Immature natural killer cell (primary cell): ENCODE results near the gene EPN1. TPM values are rescaled to one million over a fixed set of nuclear protein-coding genes. Genes with fewer than 3 reads are reported as not detected.

ENCODE experiments used
- DNase-seq, 3 donors: peaks; one replicate each; pipeline ENCODE4 v3.0.0; 2022; ENCODE audit warnings: mixed read lengths in 1 of 3
- H3K27ac Mint-ChIP-seq, 6 donors: one replicate each; pipeline ENCODE4 v1.8.0; 2020; ENCODE audit warnings: mixed read lengths in 6 of 6, mild to moderate bottlenecking in 5 of 6, inconsistent platforms in 4 of 6, moderate library complexity in 3 of 6
- H3K27me3 Mint-ChIP-seq, 3 donors: one replicate each; pipeline ENCODE4 v1.8.0; 2020 to 2021; ENCODE audit warnings: low read depth in 3 of 3, mild to moderate bottlenecking in 3 of 3, mixed read lengths in 3 of 3, moderate library complexity in 3 of 3, inconsistent platforms in 1 of 3
- H3K36me3 Mint-ChIP-seq, 3 donors: one replicate each; pipeline ENCODE4 v1.8.0; 2020; ENCODE audit warnings: mixed read lengths in 3 of 3, inconsistent platforms in 2 of 3, mild to moderate bottlenecking in 2 of 3
- H3K4me1 Mint-ChIP-seq, 2 donors: one replicate each; pipeline ENCODE4 v1.8.0; 2020; ENCODE audit warnings: inconsistent platforms in 2 of 2, mild to moderate bottlenecking in 2 of 2, mixed read lengths in 2 of 2, moderate library complexity in 1 of 2
- H3K4me3 Mint-ChIP-seq, 5 donors: one replicate each; pipeline ENCODE4 v1.8.0; 2020; ENCODE audit warnings: mild to moderate bottlenecking in 5 of 5, mixed read lengths in 5 of 5, inconsistent platforms in 3 of 5, moderate library complexity in 3 of 5
- H3K9me3 Mint-ChIP-seq, 6 donors: one replicate each; pipeline ENCODE4 v1.8.0; 2020; ENCODE audit warnings: mild to moderate bottlenecking in 6 of 6, mixed read lengths in 6 of 6, inconsistent platforms in 4 of 6, moderate library complexity in 3 of 6
- polyA plus RNA-seq, 3 donors: library from polyadenylated mRNA; unstranded; fragments of 300-500 nt; fragmentation: Illumina TruSeq; gene quantifications; one replicate each; pipeline ENCODE4 v1.2.3, GENCODE V29; 2021

EPN1 gene
- polyA plus RNA-seq, 3 donors from 2014 or later, result 3.0 to 15.3 (median 3.7) TPM

DNA sequence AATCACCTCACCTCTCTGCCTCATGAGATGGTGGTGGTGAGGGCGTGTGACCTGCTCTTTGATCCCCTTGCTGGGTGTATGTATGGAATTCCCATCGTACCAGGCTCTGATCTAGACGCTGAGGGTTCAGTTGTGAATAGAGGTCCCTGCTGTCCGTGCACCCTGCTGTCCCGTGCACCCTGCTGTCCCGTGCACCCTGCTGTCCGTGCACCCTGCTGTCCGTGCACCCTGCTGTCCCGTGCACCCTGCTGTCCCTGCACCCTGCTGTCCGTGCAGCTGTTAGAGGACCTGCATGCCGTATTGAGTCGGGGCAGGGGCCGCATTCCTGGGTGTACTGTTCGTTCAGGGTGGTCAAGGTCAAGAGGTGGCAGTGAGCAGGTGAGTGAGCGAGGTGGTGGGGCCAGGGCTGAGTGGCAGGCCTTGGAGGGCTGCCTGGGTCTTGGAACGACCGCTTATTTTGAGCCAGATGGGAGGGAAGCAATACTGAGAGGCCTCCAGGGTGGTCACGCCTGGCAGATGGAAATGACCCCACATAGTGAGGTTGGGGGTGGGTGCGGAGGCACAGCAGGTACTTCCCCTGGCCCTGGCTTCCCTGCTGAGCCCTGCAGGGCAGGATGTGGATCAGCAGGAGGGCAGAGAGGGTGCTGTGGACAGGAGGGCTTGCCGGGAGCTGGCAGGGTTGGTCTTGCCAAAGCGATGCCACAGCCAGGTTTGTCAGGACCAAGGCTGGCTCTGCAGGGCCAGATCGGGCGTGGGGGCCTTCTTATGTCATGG, 4.6 kb upstream of the EPN1 start:
- H3K4me1 Mint-ChIP-seq, result peaks cover 15 to 34% of the 10 kb centered on the region in 2 donors
- peak overlapping the region in 3 of 6 donors; percentile 17 to 53 (median 30) for H3K27ac Mint-ChIP-seq
- DNase-seq, result no peak

DNA sequence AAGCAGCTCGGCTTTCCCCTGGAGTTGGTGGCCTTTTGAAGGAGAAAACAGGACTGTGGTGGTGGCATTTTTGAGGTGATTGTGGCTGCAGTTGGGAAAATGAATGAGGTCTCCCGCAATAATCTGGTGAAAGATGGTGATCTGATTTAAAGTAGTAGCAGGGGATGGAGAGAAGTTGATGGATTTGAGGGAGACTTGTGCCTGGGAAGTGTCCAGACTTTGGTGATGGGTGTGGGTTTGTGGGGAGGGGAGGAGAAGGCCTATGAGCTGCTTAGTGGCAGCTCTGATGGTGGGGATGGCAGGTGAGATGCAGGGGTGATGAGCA, 4.0 kb upstream of the EPN1 start:
- Mint-ChIP-seq H3K9me3 (peaks cover 0 to 1% (median 0%) of the 10 kb centered on the region in 6 donors), H3K36me3 (peaks cover 0 to 11% (median 0%) of the 10 kb centered on the region in 3 donors), H3K27me3 (peaks cover 8 to 14% (median 12%) of the 10 kb centered on the region in 3 donors), H3K4me3 (no peak overlapping the region), H3K4me1 (peaks cover 20 to 39% of the 10 kb centered on the region in 2 donors), H3K27ac (peak overlapping the region in 3 of 6 donors; percentile 12 to 67 (median 53))
- no peak for DNase-seq

More for the DNA sequence above, 4.6 kb upstream of the EPN1 start:
- H3K9me3 Mint-ChIP-seq, result peaks cover 0 to 1% (median 0%) of the 10 kb centered on the region in 6 donors
- H3K4me3 Mint-ChIP-seq, result peak overlapping the region in 1 of 5 donors; percentile 6
- H3K36me3 Mint-ChIP-seq, result peaks cover 0 to 11% (median 0%) of the 10 kb centered on the region in 3 donors
- H3K27me3 Mint-ChIP-seq, result peaks cover 4 to 12% (median 7%) of the 10 kb centered on the region in 3 donors

DNA sequence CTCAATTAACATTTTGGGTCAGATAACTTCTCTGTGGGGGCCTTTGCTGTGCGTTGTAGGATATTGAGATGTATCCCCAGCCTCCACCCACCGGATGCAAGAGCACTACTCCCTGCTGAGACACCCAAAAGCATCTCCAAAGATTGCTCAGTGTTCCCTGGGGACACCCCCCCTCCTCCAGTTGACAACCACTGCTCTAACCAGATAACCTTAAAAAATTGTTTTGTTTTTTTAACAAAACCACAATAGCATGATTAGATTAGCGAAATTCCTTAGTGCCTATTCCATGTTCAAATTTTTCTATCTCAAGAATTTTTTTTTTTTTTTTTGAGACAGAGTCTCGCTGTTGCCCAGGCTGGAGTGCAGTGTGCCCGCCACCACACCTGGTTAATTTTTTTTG, 2.6 kb upstream of the EPN1 start:
- Mint-ChIP-seq H3K27ac (peak overlapping the region in 5 of 6 donors; percentile 16 to 87 (median 51)), H3K9me3 (peaks cover 0 to 1% (median 0%) of the 10 kb centered on the region in 6 donors), H3K36me3 (peaks cover 0 to 11% (median 0%) of the 10 kb centered on the region in 3 donors), H3K27me3 (peaks cover 10 to 14% (median 12%) of the 10 kb centered on the region in 3 donors), H3K4me3 (peak overlapping the region in 2 of 5 donors; percentile 10 to 11), H3K4me1 (peaks cover 33 to 53% of the 10 kb centered on the region in 2 donors)
- no peak for DNase-seq

DNA sequence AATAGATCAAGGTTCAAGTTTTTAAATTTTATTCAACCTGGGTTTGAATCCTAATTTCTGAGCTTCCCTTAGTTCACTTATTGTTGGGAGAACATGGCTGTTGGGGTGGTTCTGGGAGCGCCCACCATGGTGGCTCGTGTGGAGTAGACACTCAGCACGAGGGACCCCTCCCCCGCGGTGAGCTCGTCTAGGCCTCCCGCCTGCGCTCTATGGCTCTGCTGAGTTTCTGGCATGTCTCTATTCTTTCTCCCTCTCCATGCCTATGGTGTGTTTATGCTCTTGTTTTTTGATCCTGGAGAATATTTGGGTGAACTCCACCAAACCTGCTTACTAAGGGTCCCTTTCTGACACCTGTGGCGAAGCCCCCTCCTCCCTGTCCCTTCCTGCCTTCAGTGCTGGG, 1.6 kb upstream of the EPN1 start:
- Mint-ChIP-seq H3K9me3 (peaks cover 0 to 1% (median 0%) of the 10 kb centered on the region in 6 donors), H3K36me3 (peaks cover 0 to 11% (median 0%) of the 10 kb centered on the region in 3 donors), H3K27ac (peak overlapping the region; percentile 75 to 92 (median 82)), H3K27me3 (peaks cover 10 to 13% (median 11%) of the 10 kb centered on the region in 3 donors), H3K4me3 (peak overlapping the region in 2 of 5 donors; percentile 4 to 33), H3K4me1 (peaks cover 39 to 64% of the 10 kb centered on the region in 2 donors)
- DNase-seq, result no peak

- Mint-ChIP-seq H3K27ac (peak overlapping the region; percentile 75 to 92 (median 82)), H3K27me3 (peaks cover 10 to 15% (median 11%) of the 10 kb centered on the region in 3 donors), H3K36me3 (peaks cover 0 to 11% (median 0%) of the 10 kb centered on the region in 3 donors), H3K9me3 (peaks cover 0 to 1% (median 0%) of the 10 kb centered on the region in 6 donors), H3K4me1 (peaks cover 40 to 65% of the 10 kb centered on the region in 2 donors), H3K4me3 (peak overlapping the region in 2 of 5 donors; percentile 4 to 33)
- DNase-seq, result no peak
These were observed 1.1 kb upstream of the EPN1 start for GRCh38 chr19:55673889-55674288.

- Mint-ChIP-seq H3K4me1 (peaks cover 41 to 65% of the 10 kb centered on the region in 2 donors), H3K27ac (peak overlapping the region; percentile 82 to 98 (median 86)), H3K27me3 (peaks cover 10 to 15% (median 11%) of the 10 kb centered on the region in 3 donors)
These were observed 576 bp upstream of the EPN1 start for GRCh38 chr19:55674459-55674840.

GRCh38 chr19:55675661-55676354, 782 bp downstream of the EPN1 start:
- Mint-ChIP-seq H3K4me1 (peaks cover 41 to 61% of the 10 kb centered on the region in 2 donors), H3K27me3 (peaks cover 9 to 17% (median 10%) of the 10 kb centered on the region in 3 donors), H3K9me3 (peaks cover 0 to 1% (median 0%) of the 10 kb centered on the region in 6 donors), H3K27ac (peak overlapping the region; percentile 96 to 99 (median 98)), H3K4me3 (peak overlapping the region; percentile 94 to 98 (median 95)), H3K36me3 (peaks cover 0 to 11% (median 0%) of the 10 kb centered on the region in 3 donors)
- DNase-seq, result peak in 2 of 3 donors; percentile 17 to 18

More at GRCh38 chr19:55674459-55674840, 576 bp upstream of the EPN1 start:
- no peak for DNase-seq
- Mint-ChIP-seq H3K36me3 (peaks cover 0 to 11% (median 0%) of the 10 kb centered on the region in 3 donors), H3K9me3 (peaks cover 0 to 1% (median 0%) of the 10 kb centered on the region in 6 donors), H3K4me3 (peak overlapping the region; percentile 55 to 67 (median 60))

DNA sequence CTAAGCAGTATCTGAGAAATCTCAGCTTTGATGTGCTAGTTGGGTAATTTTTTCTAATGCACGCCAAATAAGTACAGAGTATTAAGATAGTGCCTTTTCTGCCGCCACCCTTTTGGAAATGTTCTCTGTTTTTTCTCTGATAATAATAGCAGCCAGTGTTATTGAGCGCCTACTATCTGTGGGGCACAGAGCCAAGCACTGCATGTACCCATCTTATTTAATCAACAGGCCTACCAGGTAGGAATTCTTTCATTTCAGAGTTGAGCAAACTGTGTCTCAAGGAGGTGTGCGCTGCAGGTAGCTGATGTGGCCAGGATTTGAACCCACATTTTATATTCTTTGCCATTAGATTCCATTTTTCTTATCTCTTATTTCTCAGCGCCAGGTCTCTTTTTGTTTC, 1.4 kb downstream of the EPN1 start:
- Mint-ChIP-seq H3K36me3 (peaks cover 0 to 11% (median 0%) of the 10 kb centered on the region in 3 donors), H3K4me3 (peak overlapping the region; percentile 75 to 98 (median 94)), H3K27me3 (peaks cover 8 to 15% (median 10%) of the 10 kb centered on the region in 3 donors), H3K9me3 (no peaks in the 10 kb centered on the region), H3K27ac (peak overlapping the region; percentile 96 to 99 (median 98)), H3K4me1 (peaks cover 39 to 55% of the 10 kb centered on the region in 2 donors)
- no peak for DNase-seq

DNA sequence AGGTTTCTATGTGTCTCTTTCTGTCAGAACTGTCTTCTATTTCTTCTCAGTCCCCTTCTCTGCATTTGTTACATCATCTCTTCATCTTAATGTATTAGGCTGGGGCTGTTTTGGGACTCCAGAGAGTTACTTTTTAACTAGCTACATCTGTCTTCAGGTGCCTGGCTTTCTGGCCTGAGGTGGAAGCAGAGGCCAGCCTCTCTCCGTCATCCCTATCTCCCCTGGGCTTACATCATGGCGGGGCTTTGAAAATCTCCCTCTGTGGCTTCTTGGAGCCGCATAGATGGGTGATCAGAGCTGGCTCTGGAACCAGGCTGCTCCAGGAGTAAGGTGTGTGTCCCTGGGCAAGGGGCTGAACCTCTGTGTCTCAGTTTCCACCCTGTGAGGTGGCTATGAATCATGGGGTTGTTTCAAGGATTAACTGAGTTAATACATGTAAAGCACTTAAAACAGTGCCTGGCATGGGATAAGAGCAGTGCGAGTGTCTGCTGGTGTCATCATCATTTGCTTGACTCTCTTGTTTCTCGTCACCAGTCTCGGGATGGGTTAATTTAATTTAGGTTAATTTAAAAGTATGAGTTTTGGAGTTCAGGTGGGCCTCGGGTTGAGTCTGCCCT, 2.0 kb downstream of the EPN1 start:
- Mint-ChIP-seq H3K4me3 (peak overlapping the region; percentile 72 to 98 (median 94)), H3K27ac (peak overlapping the region; percentile 96 to 99 (median 98)), H3K4me1 (peaks cover 37 to 52% of the 10 kb centered on the region in 2 donors), H3K9me3 (no peaks in the 10 kb centered on the region), H3K27me3 (peaks cover 6 to 15% (median 10%) of the 10 kb centered on the region in 3 donors), H3K36me3 (peaks cover 0 to 8% (median 0%) of the 10 kb centered on the region in 3 donors)
- DNase-seq, result no peak

- Mint-ChIP-seq H3K9me3 (no peaks in the 10 kb centered on the region), H3K27me3 (peaks cover 6 to 12% (median 10%) of the 10 kb centered on the region in 3 donors), H3K4me1 (peaks cover 37 to 47% of the 10 kb centered on the region in 2 donors), H3K4me3 (peak overlapping the region in 4 of 5 donors; percentile 22 to 98 (median 54)), H3K36me3 (peaks cover 0 to 5% (median 0%) of the 10 kb centered on the region in 3 donors), H3K27ac (peak overlapping the region; percentile 18 to 96 (median 75))
- DNase-seq, result no peak
These were observed 2.6 kb downstream of the EPN1 start for GRCh38 chr19:55677572-55678028.

DNA sequence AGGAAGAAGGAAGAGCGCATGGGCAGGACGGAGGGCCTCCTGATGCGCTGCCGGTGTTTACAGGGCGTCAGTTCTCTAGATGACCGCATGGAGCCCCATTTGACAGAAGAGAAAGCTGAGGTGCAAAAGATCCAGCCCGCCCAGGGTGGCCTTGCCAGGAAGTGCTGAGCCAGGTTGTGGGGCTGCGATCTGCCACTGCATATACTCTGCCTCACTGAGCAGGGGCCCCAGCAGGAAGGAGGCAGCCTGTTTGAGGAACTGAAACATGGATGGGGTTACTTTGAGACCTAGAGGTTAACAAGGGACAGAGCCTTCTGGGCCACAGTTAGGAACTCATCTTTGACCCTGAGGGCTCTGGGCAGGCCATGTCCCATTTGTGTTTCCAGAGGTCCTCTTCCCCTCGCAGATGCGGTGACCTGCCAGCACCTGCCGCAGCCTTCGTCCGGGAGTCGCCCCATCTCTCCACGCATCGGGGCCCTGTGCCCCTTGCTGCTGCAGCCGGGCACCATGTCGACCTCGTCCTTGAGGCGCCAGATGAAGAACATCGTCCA, 3.2 kb downstream of the EPN1 start:
- Mint-ChIP-seq H3K27ac (peak overlapping the region in 4 of 6 donors; percentile 18 to 96 (median 68)), H3K36me3 (peaks cover 0 to 4% (median 0%) of the 10 kb centered on the region in 3 donors), H3K27me3 (peaks cover 6 to 12% (median 10%) of the 10 kb centered on the region in 3 donors), H3K4me1 (peaks cover 37 to 46% of the 10 kb centered on the region in 2 donors), H3K9me3 (no peaks in the 10 kb centered on the region), H3K4me3 (no peak overlapping the region)
- no peak for DNase-seq

- Mint-ChIP-seq H3K36me3 (no peaks in the 10 kb centered on the region), H3K27me3 (peaks cover 3 to 12% (median 8%) of the 10 kb centered on the region in 3 donors), H3K9me3 (no peaks in the 10 kb centered on the region), H3K4me1 (peaks cover 39 to 44% of the 10 kb centered on the region in 2 donors), H3K27ac (no peak overlapping the region), H3K4me3 (no peak overlapping the region)
- DNase-seq, result no peak
These were observed 4.6 kb downstream of the EPN1 start for GRCh38 chr19:55679343-55680257.
